NCI-H524 (cell line): ENCODE results near the gene CYP3A4.
"Not testable (repeated sequence)": the region's sequence is repeated elsewhere in the genome, so short reads cannot be mapped to it uniquely, and the experiment has no call there.

Experiments used
- DNase-seq, 2 experiments: peaks; one replicate each; lab custom pipeline; 2025; lab: John Stamatoyannopoulos, UW

CYP3A4 gene

GRCh38 chr7:99752356-99752755 lies 31.6 kb downstream of the CYP3A4 start:
- no peak for DNase-seq

- DNase-seq = not testable (repeated sequence)
Measured at GRCh38 chr7:99751322-99752052, 32.5 kb downstream of the CYP3A4 start.

DNA sequence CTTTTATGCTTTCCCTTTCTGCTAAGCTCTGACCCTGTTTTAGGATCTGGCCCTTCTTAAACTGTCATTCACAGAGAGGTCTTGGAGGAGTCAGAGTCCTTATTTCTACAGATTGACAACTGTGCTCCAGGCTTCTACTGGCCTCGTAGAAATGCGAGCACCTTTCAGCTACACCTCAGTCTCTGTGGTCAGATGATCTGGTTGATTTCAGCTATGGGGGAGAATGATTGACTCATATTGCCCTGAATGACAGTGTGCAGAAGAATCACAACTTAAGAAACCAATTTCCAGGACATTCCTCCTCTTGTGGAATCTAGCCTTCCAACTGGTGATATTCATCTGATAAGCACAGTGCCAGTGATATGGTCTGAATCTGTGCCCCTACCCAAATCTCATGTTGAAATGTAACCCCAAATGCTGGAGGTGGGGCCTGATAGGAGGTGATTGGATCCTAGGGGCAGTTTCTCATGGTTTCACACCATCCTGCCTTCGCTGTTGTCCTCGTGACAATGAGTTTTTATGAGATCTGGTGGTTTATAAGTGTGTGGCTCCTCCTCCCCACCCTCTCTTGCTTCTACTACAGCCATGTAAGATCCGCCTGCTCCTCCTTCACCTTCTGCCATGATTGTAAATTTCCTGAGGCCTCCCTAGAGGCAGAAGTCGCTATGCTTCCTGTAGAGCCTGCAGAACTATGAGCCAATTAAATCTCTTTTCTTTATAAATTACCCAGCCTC lies 35.0 kb downstream of the CYP3A4 start:
- DNase-seq = no peak

GRCh38 chr7:99746915-99747314 lies 37.1 kb downstream of the CYP3A4 start:
- DNase-seq = not testable (repeated sequence)

DNA sequence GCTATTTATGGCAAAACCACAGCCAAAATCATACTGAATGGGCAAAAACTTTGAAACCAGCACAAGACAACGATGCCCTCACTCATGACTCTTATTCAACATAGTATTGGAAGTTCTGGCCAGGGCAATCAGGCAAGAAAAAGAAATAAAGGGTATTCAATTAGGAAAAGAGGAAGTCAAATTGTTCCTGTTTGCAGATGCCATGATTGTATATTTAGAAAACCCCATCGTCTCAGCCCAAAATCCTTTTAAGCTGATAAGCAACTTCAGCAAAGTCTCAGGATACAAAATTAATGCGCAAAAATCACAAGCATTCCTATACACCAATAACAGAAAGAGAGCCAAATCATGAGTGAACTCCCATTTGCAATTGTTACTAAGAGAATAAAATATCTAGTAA lies 38.6 kb downstream of the CYP3A4 start:
- DNase-seq = not testable (repeated sequence)

DNA sequence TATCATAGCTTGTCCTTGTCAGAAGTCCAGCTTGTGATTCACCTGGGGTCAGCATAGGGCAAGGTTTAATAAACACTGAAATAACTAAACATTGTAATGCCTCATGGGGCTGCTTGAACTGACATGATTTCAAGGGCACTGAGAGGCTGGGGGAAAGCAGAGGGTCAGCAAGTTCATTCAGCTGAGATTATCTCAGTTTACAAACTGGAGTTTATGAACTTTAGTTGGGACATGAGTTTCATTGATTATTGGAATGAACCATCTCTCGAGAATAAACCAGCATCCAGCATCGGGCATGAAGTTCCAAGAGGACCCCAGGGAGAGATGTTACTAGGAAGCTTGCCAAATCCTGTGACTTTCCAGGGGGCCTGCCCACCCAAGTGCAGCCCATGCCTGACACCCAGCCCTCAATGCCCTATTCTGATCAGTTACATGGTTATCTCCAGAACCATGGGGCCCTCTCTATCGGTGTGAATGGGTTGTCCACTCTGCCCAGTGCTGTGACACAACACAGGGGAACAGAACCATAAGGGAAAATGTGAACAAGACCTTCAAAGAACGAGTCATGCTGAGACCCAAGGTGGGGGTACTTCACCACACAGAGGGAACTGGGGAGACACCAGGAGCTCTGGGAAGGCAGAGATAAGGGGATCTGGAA lies 41.1 kb downstream of the CYP3A4 start:
- DNase-seq = no peak

DNA sequence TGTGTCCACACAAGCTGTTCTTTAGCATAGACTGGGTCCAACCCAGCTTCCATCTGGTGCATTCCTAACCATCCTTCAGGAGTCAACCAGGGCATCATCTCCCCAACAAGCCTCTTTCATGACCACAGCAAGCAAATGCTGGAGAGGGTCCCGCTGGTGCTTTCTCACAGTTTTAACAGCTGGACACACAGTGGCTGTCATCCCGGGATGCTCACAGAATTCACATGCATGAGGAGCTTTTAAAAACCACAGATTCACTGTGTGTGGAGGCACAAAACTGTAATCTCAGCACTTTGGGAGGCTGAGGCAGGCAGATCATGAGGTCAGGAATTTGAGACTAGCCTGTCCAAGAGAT lies 42.6 kb downstream of the CYP3A4 start:
- DNase-seq = no peak

- DNase-seq = no peak
Measured at GRCh38 chr7:99740573-99741440, 43.2 kb downstream of the CYP3A4 start.

GRCh38 chr7:99739699-99740572 lies 44.0 kb downstream of the CYP3A4 start:
- no peak for DNase-seq

DNA sequence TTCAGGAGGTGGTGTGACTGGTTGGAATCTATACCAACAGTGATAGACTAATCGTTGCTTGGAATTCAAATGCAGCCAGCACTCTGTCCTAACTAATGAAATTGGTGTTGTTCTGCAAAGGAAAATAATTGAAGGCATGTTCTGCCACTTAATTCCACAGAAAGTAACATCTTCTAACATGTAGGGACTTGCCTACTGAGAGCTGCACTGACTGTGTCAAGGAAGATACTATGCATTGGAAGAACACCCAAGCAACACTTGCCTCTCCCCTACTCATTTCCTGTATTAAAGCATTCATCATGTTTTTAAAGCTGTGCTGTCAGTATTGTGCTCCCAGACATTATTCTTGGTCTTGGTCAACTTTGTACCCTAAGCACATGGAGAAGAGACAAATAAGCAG lies 46.3 kb downstream of the CYP3A4 start:
- no peak for DNase-seq

GRCh38 chr7:99736667-99737066 lies 47.3 kb downstream of the CYP3A4 start:
- not testable (repeated sequence) for DNase-seq

GRCh38 chr7:99734987-99735386 lies 49.0 kb downstream of the CYP3A4 start, which contains the start of gene CYP3A7:
Gene CYP3A7 (minus strand): TSS chr7:99735196. CDS start chr7:99735093, 103 bp downstream.
- no peak for DNase-seq

- peak in 1 of 2 experiments; percentile 5 for DNase-seq
Measured at GRCh38 chr7:99733448-99733847, 50.5 kb downstream of the CYP3A4 start.

GRCh38 chr7:99733003-99733402 lies 51.0 kb downstream of the CYP3A4 start:
- DNase-seq = no peak

GRCh38 chr7:99731638-99732374 lies 52.2 kb downstream of the CYP3A4 start:
- no peak for DNase-seq

- DNase-seq = no peak
Measured at GRCh38 chr7:99730992-99731391, 53.0 kb downstream of the CYP3A4 start.

GRCh38 chr7:99730238-99730810 lies 53.7 kb downstream of the CYP3A4 start:
- DNase-seq = no peak

- DNase-seq = no peak
Measured at GRCh38 chr7:99729486-99730237, 54.3 kb downstream of the CYP3A4 start.

DNA sequence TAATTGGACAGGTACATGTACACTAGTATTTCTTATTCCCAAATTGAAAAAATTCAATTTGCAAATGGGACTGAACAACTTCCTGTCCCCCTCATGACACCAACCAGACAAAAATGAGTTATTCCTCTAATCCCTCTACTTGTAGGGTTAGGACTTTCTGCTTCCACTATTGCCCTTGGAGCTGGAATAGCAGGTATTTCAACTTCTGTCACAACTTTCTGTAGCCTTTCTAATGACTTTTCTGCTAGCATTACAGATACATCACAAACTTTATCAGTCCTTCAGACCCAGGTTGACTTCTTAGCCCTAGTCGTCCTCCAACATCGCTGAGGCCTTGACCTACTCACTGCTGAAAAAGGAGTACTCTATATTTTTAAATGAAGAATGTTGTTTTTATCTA lies 55.4 kb downstream of the CYP3A4 start:
- no peak for DNase-seq
